ENCODE measurements around the gene ORC3.
"Not testable (repeated sequence)": the region's sequence is repeated elsewhere in the genome, so short reads cannot be mapped to it uniquely, and the experiment has no call there.

The ORC3 gene

GRCh38 chr6:87600576-87600975, 10.6 kb downstream of the ORC3 start:
- DNase-seq (ENCODE audit: low read depth in 2 of 2) = no peak

GRCh38 chr6:87606199-87606598, 16.3 kb downstream of the ORC3 start:
- no peak for DNase-seq (ENCODE audit: low read depth in 2 of 2)

- DNase-seq (ENCODE audit: low read depth in 2 of 2) = no peak
These were observed 18.9 kb downstream of the ORC3 start for GRCh38 chr6:87608802-87609201.

GRCh38 chr6:87613018-87613417, 23.1 kb downstream of the ORC3 start:
- not testable (repeated sequence) for DNase-seq (ENCODE audit: low read depth in 2 of 2)

- DNase-seq (ENCODE audit: low read depth in 2 of 2) = no peak
These were observed 27.5 kb downstream of the ORC3 start for GRCh38 chr6:87617405-87617804.

GRCh38 chr6:87618531-87618930, 28.6 kb downstream of the ORC3 start:
- no peak for DNase-seq (ENCODE audit: low read depth in 2 of 2)

GRCh38 chr6:87623248-87623647, 33.3 kb downstream of the ORC3 start:
- DNase-seq (ENCODE audit: low read depth in 2 of 2) = no peak

- no peak for DNase-seq (ENCODE audit: low read depth in 2 of 2)
These were observed 38.5 kb downstream of the ORC3 start for GRCh38 chr6:87628424-87628823.

- DNase-seq (ENCODE audit: low read depth in 2 of 2) = no peak
These were observed 38.9 kb downstream of the ORC3 start for GRCh38 chr6:87628881-87629280.

- no peak for DNase-seq (ENCODE audit: low read depth in 2 of 2)
These were observed 40.8 kb downstream of the ORC3 start for GRCh38 chr6:87630746-87631145.

- no peak for DNase-seq (ENCODE audit: low read depth in 2 of 2)
These were observed 43.9 kb downstream of the ORC3 start for GRCh38 chr6:87633851-87634250.

GRCh38 chr6:87636315-87636714, 46.4 kb downstream of the ORC3 start:
- no peak for DNase-seq (ENCODE audit: low read depth in 2 of 2)

- DNase-seq (ENCODE audit: low read depth in 2 of 2) = no peak
These were observed 47.2 kb downstream of the ORC3 start for GRCh38 chr6:87637106-87637505.

- DNase-seq (ENCODE audit: low read depth in 2 of 2) = no peak
These were observed 49.4 kb downstream of the ORC3 start for GRCh38 chr6:87639373-87639772.

- no peak for DNase-seq (ENCODE audit: low read depth in 2 of 2)
These were observed 51.2 kb downstream of the ORC3 start for GRCh38 chr6:87641065-87641692.

GRCh38 chr6:87645080-87645479, 55.1 kb downstream of the ORC3 start:
- no peak for DNase-seq (ENCODE audit: low read depth in 2 of 2)

- DNase-seq (ENCODE audit: low read depth in 2 of 2) = no peak
These were observed 63.4 kb downstream of the ORC3 start for GRCh38 chr6:87653074-87653962.

GRCh38 chr6:87654122-87654521, 64.2 kb downstream of the ORC3 start:
- DNase-seq (ENCODE audit: low read depth in 2 of 2) = no peak

GRCh38 chr6:87654875-87655454, 65.0 kb downstream of the ORC3 start:
- DNase-seq (ENCODE audit: low read depth in 2 of 2) = no peak

- DNase-seq (ENCODE audit: low read depth in 2 of 2) = no peak
These were observed 65.9 kb downstream of the ORC3 start for GRCh38 chr6:87655824-87656223.

- no peak for DNase-seq (ENCODE audit: low read depth in 2 of 2)
These were observed 66.9 kb downstream of the ORC3 start for GRCh38 chr6:87656857-87657256.

GRCh38 chr6:87658516-87658915, 68.6 kb downstream of the ORC3 start:
- no peak for DNase-seq (ENCODE audit: low read depth in 2 of 2)
